Heart right ventricle (tissue), 16 donors: ENCODE measurements around the gene BRD9. TPM values are rescaled to one million over a fixed set of nuclear protein-coding genes. Genes with fewer than 3 reads are reported as not detected.
"Not testable (repeated sequence)": the region's sequence is repeated elsewhere in the genome, so short reads cannot be mapped to it uniquely, and the experiment has no call there.

Source experiments
- ATAC-seq, 8 donors: fragments of 200-7000 bp; cut with Tn5 transposase; one replicate each; pipeline ENCODE4 v1.9.1; 2020; ENCODE audit warnings: mild to moderate bottlenecking in 8 of 8, moderate library complexity in 8 of 8, moderate number of reproducible peaks in 1 of 8
- DNase-seq, 2 donors: peaks; one replicate each; pipeline ENCODE4 v3.0.0-alpha.2; 2020
- H3K27ac ChIP-seq, 10 donors: fragments of 200-600 bp; sonication (generic) in 2 of 10; one replicate each; pipeline versions ENCODE4 v1.5.0 to v1.8.0; 2020 to 2022; ENCODE audit warnings: mild to moderate bottlenecking in 3 of 10
- H3K27me3 ChIP-seq, 7 donors: fragments of 200-600 bp; one replicate each; pipeline ENCODE4 v1.8.0; 2021 to 2022; ENCODE audit warnings: mild to moderate bottlenecking in 2 of 7
- H3K36me3 ChIP-seq, 9 donors: fragments of 200-600 bp; sonication (generic) in 1 of 9; one replicate each; pipeline versions ENCODE4 v1.5.0 to v1.8.0; 2020 to 2022; ENCODE audit warnings: mild to moderate bottlenecking in 2 of 9
- H3K4me1 ChIP-seq, 9 donors: fragments of 200-600 bp; sonication (generic) in 1 of 9; one replicate each; pipeline versions ENCODE4 v1.5.0 to v1.8.0; 2020 to 2022; ENCODE audit warnings: mild to moderate bottlenecking in 4 of 9
- H3K4me3 ChIP-seq, 10 donors: fragments of 200-600 bp; sonication (generic) in 2 of 10; one replicate each; pipeline versions ENCODE4 v1.5.0 to v1.8.0; 2020 to 2022; ENCODE audit warnings: mild to moderate bottlenecking in 7 of 10, moderate library complexity in 2 of 10
- H3K9me3 ChIP-seq, 11 donors: fragments of 200-600 bp in 10 of 11; sonication (generic) in 2 of 11; one replicate each; pipeline versions ENCODE4 v1.5.0 to v1.8.0; 2013 to 2022; ENCODE audit warnings: mild to moderate bottlenecking in 2 of 11, control low read depth in 1 of 11, moderate library complexity in 1 of 11
- WGBS, 2 donors: extraction: QIAGEN DNeasy Blood & Tissue Kit; methylation state at CpG; one replicate each; pipeline ENCODE4 v1.1.7; 2013; ENCODE audit warnings: inconsistent platforms in 1 of 2; 5-methylcytosine and 5-hydroxymethylcytosine counted together
- intact Hi-C, 10 donors: fragments of 100-400 bp; cut with DNase I; formaldehyde crosslinking; loops; one replicate each; pipeline versions ENCODE4 v1.11.1 to v1.14.2; 2022
- polyA plus RNA-seq, 2 donors: library from polyadenylated mRNA; stranded (reverse); fragments of 200-250 nt; gene quantifications; one replicate each; pipeline ENCODE4 v1.2.3, GENCODE V29; 2013
- total RNA-seq, 10 donors: library from RNA; stranded (reverse); fragmentation: NEBNext Ultra II Directional in 3 of 10; extraction: Animal tissue kit (Norgen Biotek cat#: 25700) in 3 of 10; gene quantifications; one replicate each; pipeline versions ENCODE4 v1.2.1 to v1.2.4, GENCODE V29; 2021 to 2023
- TF ChIP-seq, protein P1 (sequence below), 9 donors: fragments of 200-600 bp; sonication (generic) in 2 of 9; IDR thresholded peaks; one replicate each; pipeline versions ENCODE4 v1.5.0 to v1.8.0; 2021 to 2022; ENCODE audit warnings: antibody characterized with exemption in 9 of 9, mild to moderate bottlenecking in 5 of 9, moderate library complexity in 1 of 9
- donor health status: Arrhythmogenic right ventricular cardiomyopathy.
- donor health status: ischemic (EF 13 %, LVEDD 7.1; RV severe dilation, severe dysfunction).
- donor health status: healthy with polysubstance abuse.
- donor health status: DM: no; HTN: yes; CAD: no.
- donor health status: DM: no; HTN: no; CAD: no.
- donor health status: ischemic (EF 25% LVEDD 6.9; RV normal size, moderate dysfunction).
- donor health status: ischemic (EF 25% LVEDD 5.7; RV mildly dilated, moderate dysfunction).
- donor health status: healthy.
- donor health status: DM: yes; HTN: yes; CAD: no.
- donor health status: Ischemic cardiomyopathy.
- donor health status: ischemic (EF 35%, LVEDD 5.7; RV mildly dilated, moderate dysfunction).
- donor health status: nonischemic (EF 11% LVEDD 7.7; RV severe dilation, severe dysfunction).
- donor health status: DM: yes; HTN: yes; CAD: no.
- donor health status: PGD.
- donor health status: ischemic (EF 29% LVEDD 5.4; RV normal size, mild dysfunction).
- donor health status: nonischemic (EF 23%, LVEDD 6.1; RV moderate dilation, normal function).

BRD9 gene
- total and polyA plus RNA-seq, 12 donors, result 16.7 to 42.6 (median 26.0) TPM

DNA sequence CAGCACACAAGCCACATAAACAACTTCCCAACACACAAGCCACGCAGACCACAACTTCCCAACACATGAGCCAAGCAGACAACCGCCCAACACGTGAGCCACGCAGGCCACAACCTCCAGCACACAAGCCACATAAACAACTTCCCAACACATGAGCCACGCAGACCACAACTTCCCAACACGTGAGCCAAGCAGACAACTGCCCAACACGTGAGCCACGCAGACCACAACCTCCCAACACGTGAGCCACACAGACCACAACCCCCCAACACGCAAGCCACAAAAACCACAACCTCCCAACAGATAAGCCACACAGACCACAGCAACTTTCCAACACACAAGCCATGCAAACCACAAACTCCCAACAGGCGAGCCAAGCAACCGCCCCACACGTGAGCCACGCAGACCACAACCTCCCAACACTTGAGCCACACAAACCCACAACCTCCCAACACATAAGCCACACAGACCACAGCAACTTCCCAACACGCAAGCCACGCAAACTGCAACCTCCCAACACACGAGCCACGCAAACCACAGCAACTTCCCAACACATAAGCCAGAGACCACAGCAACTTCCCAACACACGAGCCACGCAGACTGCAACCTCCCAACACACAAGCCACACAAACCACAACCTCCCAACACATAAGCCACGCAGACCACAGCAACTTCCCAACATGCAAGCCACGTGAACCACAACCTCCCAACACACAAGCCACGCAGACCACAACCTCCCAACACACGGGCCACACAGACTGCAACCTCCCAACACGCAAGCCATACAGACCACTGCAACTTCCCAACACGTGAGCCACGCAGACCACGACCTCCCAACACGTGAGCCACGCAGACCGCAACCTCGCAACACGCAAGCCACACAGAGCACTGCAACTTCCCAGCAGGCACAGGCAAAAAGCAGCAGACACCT is 10.1 kb downstream of the BRD9 start:
- Histone ChIP-seq H3K27me3 (no peaks in the 10 kb centered on the region), H3K4me1 (peaks cover 0 to 15% (median 6%) of the 10 kb centered on the region in 9 donors), H3K4me3 (no peak overlapping the region), H3K9me3 (no peaks in the 10 kb centered on the region), H3K27ac (no peak overlapping the region), H3K36me3 (peaks cover 0 to 82% (median 53%) of the 10 kb centered on the region in 9 donors)
- intact Hi-C loops, result no loop called here
- DNase-seq (no peak), ATAC-seq (no peak)
- TF ChIP-seq, protein P1, sequence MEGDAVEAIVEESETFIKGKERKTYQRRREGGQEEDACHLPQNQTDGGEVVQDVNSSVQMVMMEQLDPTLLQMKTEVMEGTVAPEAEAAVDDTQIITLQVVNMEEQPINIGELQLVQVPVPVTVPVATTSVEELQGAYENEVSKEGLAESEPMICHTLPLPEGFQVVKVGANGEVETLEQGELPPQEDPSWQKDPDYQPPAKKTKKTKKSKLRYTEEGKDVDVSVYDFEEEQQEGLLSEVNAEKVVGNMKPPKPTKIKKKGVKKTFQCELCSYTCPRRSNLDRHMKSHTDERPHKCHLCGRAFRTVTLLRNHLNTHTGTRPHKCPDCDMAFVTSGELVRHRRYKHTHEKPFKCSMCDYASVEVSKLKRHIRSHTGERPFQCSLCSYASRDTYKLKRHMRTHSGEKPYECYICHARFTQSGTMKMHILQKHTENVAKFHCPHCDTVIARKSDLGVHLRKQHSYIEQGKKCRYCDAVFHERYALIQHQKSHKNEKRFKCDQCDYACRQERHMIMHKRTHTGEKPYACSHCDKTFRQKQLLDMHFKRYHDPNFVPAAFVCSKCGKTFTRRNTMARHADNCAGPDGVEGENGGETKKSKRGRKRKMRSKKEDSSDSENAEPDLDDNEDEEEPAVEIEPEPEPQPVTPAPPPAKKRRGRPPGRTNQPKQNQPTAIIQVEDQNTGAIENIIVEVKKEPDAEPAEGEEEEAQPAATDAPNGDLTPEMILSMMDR (IDR thresholded peaks at IDR 0.05), result no peak
- WGBS, 2 donors, result 95 to 96% methylated on average over 33 of the region's 33 CpGs

DNA sequence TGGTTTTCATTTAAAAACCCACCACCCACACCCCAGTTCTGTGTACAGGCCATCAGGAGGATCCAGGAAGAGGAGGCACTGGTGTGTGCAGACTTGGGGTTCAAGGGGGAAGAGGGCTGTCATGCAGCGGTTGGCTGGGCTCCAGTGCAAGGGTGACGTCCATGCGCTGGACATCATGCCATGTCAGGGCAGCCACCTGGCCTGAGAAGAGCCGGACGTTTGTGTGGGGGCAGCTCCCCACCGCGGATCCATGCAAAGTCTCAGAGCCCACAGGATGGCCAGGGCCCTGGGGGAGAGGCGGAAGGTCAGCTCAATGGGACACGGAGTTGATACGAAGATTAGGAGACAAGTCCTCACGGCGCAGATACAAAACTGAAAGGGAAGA is 11.1 kb downstream of the BRD9 start:
- Histone ChIP-seq H3K4me1 (peaks cover 0 to 15% (median 6%) of the 10 kb centered on the region in 9 donors), H3K27ac (no peak overlapping the region), H3K9me3 (no peaks in the 10 kb centered on the region), H3K4me3 (no peak overlapping the region), H3K36me3 (peaks cover 0 to 82% (median 50%) of the 10 kb centered on the region in 9 donors), H3K27me3 (no peaks in the 10 kb centered on the region)
- DNase-seq, result no peak
- 89 to 90% methylated on average over 12 of the region's 12 CpGs for WGBS, 2 donors
- ATAC-seq, result no peak
- TF ChIP-seq, protein P1 (IDR thresholded peaks at IDR 0.05), result no peak
- intact Hi-C loops, result no loop called here

DNA sequence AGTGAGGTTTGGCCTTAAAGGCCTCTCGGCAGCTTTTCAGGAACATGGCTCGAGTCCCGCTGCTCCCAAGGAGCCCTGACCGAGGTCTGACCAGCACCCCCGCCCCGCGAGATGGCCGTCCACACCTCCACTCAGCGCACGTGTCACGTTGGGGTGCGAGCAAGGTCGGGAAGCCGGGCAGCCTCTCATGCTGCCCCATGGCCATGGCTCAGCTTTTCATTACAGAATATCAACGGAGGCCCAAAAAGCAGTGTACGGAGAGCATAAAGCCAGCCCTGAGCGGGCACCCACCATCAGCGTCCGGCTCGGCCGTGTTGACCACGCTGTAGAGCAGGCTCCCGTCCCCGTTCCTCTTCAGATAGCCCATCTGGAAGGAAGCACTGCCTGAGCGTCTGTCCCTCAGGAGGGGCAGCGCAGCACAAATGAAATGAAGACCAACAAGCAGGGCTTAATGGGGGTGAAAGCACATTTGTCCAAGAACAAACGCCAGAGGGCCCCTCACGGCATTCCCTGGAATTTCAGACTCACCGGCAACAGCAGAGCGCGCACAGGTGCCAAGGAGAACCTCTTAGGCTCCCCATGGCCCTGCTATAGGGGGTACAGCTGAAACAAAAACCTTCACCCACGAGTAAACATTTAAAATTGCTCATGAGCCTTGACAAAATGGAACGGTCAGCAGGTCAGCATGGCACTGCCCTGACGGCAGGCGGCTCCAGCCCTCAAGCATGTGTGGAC is 11.6 kb downstream of the BRD9 start:
- DNase-seq (no peak), ATAC-seq (no peak)
- H3K4me1 ChIP-seq, result peaks cover 0 to 12% (median 3%) of the 10 kb centered on the region in 9 donors
- no peak overlapping the region for H3K4me3 ChIP-seq
- H3K9me3 ChIP-seq, result no peaks in the 10 kb centered on the region
- intact Hi-C loops, result no loop called here
- no peak overlapping the region for H3K27ac ChIP-seq
- H3K27me3 ChIP-seq, result no peaks in the 10 kb centered on the region
- WGBS, 2 donors, result 95% methylated on average over 34 to 35 of the region's 35 CpGs
- TF ChIP-seq, protein P1 (IDR thresholded peaks at IDR 0.05), result no peak
- H3K36me3 ChIP-seq, result peaks cover 0 to 82% (median 48%) of the 10 kb centered on the region in 9 donors

DNA sequence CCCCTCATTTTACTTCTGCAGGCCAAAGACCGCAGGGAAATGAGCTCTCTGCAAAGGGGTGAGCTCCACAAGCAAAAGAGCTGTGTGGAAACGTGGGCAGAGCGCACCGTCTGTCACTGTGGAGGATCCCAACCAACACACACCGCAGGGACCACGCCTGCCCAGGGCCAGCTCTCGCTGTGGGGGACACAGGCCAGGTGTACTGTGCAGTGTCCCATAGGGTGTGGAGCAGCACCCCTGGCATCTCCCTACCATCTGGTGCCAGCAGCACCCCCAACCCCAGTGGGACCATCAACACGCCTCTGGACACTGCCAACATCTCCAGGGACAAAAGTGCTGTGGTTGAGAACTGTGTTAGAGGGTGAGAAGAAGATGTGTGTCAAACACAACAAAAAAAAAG is 13.9 kb downstream of the BRD9 start:
- intact Hi-C loops, H3K27me3 ChIP-seq, H3K27ac ChIP-seq, H3K4me3 ChIP-seq, H3K4me1 ChIP-seq, H3K9me3 ChIP-seq, DNase-seq: not testable (repeated sequence)
- no CpG with 5 or more reads among the region's 8 CpGs for WGBS, 2 donors
- ATAC-seq, result peak in 3 of 8 donors; percentile 13 to 55 (median 26)
- H3K36me3 ChIP-seq, result peaks cover 0 to 82% (median 47%) of the 10 kb centered on the region in 9 donors
